Epithelial cell of esophagus (primary cell): ENCODE data around the gene SCAF1.
A peak's percentile ranks its signal among the peaks of the same experiment; 100 is the strongest.

Experiments
- DNase-seq: peaks from one replicate; pipeline ENCODE4 v3.0.0; 2010; ENCODE audit warnings: low read depth
- H3K4me3 ChIP-seq: 2 replicates; pipeline ENCODE4 v1.5.1; 2011; ENCODE audit warnings: mild to moderate bottlenecking, low read length, control low read depth
- TF ChIP-seq, protein P1 (sequence below): IDR thresholded peaks from 2 replicates; pipeline ENCODE4 v1.5.1; 2011; ENCODE audit warnings: low read depth, mild to moderate bottlenecking, low read length, control low read depth, inconsistent platforms; ENCODE audit not compliant: insufficient read depth; ENCODE audit errors: missing control alignments

The SCAF1 gene

GRCh38 chr19:49688531-49689132, 46.6 kb downstream of the SCAF1 start:
- TF ChIP-seq, protein P1, sequence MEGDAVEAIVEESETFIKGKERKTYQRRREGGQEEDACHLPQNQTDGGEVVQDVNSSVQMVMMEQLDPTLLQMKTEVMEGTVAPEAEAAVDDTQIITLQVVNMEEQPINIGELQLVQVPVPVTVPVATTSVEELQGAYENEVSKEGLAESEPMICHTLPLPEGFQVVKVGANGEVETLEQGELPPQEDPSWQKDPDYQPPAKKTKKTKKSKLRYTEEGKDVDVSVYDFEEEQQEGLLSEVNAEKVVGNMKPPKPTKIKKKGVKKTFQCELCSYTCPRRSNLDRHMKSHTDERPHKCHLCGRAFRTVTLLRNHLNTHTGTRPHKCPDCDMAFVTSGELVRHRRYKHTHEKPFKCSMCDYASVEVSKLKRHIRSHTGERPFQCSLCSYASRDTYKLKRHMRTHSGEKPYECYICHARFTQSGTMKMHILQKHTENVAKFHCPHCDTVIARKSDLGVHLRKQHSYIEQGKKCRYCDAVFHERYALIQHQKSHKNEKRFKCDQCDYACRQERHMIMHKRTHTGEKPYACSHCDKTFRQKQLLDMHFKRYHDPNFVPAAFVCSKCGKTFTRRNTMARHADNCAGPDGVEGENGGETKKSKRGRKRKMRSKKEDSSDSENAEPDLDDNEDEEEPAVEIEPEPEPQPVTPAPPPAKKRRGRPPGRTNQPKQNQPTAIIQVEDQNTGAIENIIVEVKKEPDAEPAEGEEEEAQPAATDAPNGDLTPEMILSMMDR: no peak
- H3K4me3 ChIP-seq: no peak overlapping the region
- no peak for DNase-seq

DNA sequence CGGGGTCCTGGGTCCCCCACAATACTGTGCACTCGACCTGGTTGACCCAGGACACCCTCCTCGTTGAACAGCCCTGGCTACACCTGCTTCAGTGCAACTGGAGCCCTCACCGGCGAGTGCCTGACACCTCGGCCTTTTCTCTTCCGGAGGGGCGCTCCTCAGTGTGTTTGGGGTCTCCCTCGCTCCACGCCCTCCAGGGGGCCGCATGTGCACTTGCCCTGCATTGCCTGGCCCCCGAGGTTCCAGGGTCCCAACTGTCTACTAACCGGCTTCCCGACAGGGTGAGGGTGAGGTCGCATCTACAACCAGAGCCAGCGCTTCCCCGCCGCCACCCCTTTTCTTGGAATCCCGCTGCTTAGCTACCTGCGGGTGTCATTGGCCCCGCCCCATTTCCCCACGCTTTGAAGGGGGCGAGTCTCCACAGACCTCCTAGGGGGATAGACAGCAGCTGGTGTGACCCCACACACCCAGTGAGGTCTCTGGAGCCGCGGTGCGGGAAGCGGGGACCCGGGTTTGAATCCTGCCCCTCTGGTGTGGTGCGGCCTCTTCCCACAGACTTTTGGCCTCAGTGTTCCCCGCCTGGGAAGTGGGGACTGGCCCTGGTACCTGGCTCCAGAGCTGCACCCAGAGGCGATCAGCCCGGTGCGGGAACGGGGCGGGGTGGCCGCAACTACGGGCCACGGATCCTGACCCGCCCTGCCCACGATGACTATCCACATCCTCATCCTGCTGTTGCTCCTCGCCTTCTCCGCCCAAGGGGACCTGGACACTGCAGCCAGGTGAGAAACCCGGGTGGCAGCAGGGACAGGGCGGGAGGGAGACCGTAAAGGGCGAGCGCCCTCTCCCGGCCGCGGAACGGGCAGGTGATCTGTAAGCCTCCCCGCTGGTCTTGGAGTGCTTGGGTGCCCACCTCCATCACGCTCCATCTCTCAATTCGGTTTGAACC, 47.4 kb downstream of the SCAF1 start, which contains the start of gene ADM5:
TSS of gene ADM5 (plus strand) at position 462 of the 946 bp plus-strand sequence. CDS start at position 706, 244 bp downstream.
- H3K4me3 ChIP-seq: peak within 1 kb of the TSS; percentile 57
- DNase-seq: peak; percentile 53
- TF ChIP-seq, protein P1: peak; percentile 65

GRCh38 chr19:49690079-49690655, 48.2 kb downstream of the SCAF1 start:
- peak overlapping the region; percentile 57 for H3K4me3 ChIP-seq
- TF ChIP-seq, protein P1: no peak
- no peak for DNase-seq

GRCh38 chr19:49690656-49691242, 48.7 kb downstream of the SCAF1 start, which contains the start of gene CPT1C:
Gene CPT1C (plus strand): TSS chr19:49691116. CDS start chr19:49692253, 1,137 bp downstream.
- peak within 1 kb of the TSS; percentile 57 for H3K4me3 ChIP-seq
- DNase-seq: peak; percentile 78

GRCh38 chr19:49691243-49692146, 49.5 kb downstream of the SCAF1 start:
- peak overlapping the region; percentile 57 for H3K4me3 ChIP-seq
- TF ChIP-seq, protein P1: no peak
- peak; percentile 45 for DNase-seq

More at GRCh38 chr19:49690656-49691242, 48.7 kb downstream of the SCAF1 start, which contains the start of gene CPT1C:
- TF ChIP-seq, protein P1: no peak

GRCh38 chr19:49692147-49692506, 50.1 kb downstream of the SCAF1 start:
- TF ChIP-seq, protein P1: no peak
- DNase-seq: no peak
- no peak overlapping the region for H3K4me3 ChIP-seq
